Thymus (tissue), 14 donors: ENCODE results near the gene OR5H15. TPM values are rescaled to one million over a fixed set of nuclear protein-coding genes. Genes with fewer than 3 reads are reported as not detected.
"Not testable (repeated sequence)": the region's sequence is repeated elsewhere in the genome, so short reads cannot be mapped to it uniquely, and the experiment has no call there.

Experiments used
- DNase-seq, 9 donors: peaks; one replicate each; pipeline ENCODE4 v3.0.0-alpha.2; 2013; ENCODE audit warnings: low spot score in 9 of 9, low read depth in 6 of 9, missing footprints in 1 of 9
- H3K27ac ChIP-seq, 2 donors: one replicate each; pipeline ENCODE4 v1.5.1; 2013; ENCODE audit warnings: control low read depth in 1 of 2, low read depth in 1 of 2, low read length in 1 of 2, mild to moderate bottlenecking in 1 of 2, moderate library complexity in 1 of 2
- H3K27me3 ChIP-seq, 2 donors: one replicate each; pipeline ENCODE4 v1.5.1; 2013; ENCODE audit warnings: low read length in 1 of 2; ENCODE audit not compliant: control insufficient read depth in 2 of 2, insufficient read depth in 1 of 2
- H3K36me3 ChIP-seq, 2 donors: one replicate each; pipeline ENCODE4 v1.5.1; 2013; ENCODE audit warnings: low read length in 1 of 2, mild to moderate bottlenecking in 1 of 2, moderate library complexity in 1 of 2; ENCODE audit not compliant: control insufficient read depth in 2 of 2, insufficient read depth in 2 of 2
- H3K4me1 ChIP-seq, 2 donors: one replicate each; pipeline ENCODE4 v1.5.1; 2013; ENCODE audit warnings: low read length in 2 of 2; ENCODE audit not compliant: control insufficient read depth in 2 of 2, insufficient read depth in 2 of 2
- H3K4me3 ChIP-seq, 2 donors: one replicate each; pipeline ENCODE4 v1.5.1; 2013; ENCODE audit warnings: low read length in 2 of 2, control low read depth in 1 of 2, mild to moderate bottlenecking in 1 of 2
- H3K9me3 ChIP-seq, 2 donors: one replicate each; pipeline ENCODE4 v1.5.1; 2013; ENCODE audit warnings: low read length in 1 of 2, mild to moderate bottlenecking in 1 of 2; ENCODE audit not compliant: control insufficient read depth in 2 of 2, insufficient read depth in 1 of 2
- WGBS: extraction: QIAGEN DNeasy Blood & Tissue Kit; methylation state at CpG from one replicate; pipeline ENCODE4 v1.1.7; 2013; 5-methylcytosine and 5-hydroxymethylcytosine counted together
- long read RNA-seq, 10 donors: transcript quantifications; one replicate each; lab custom pipeline, GENCODE V29; 2026
- polyA plus RNA-seq: library from polyadenylated mRNA; stranded (reverse); fragments of 200-250 nt; gene quantifications from one replicate; pipeline ENCODE4 v1.2.3, GENCODE V29; 2013
- total RNA-seq: library from RNA; stranded (reverse); fragments of 120-200 nt; gene quantifications from one replicate; pipeline ENCODE4 v1.2.4, GENCODE V29; 2013
- donor health status: healthy.

The OR5H15 gene
- total RNA-seq (not detected), polyA plus RNA-seq (not detected)
- long read RNA-seq, donor 1 = 0 reads
- long read RNA-seq, donor 2 = 0 reads
- long read RNA-seq, donor 3 = 0 reads
- long read RNA-seq, donor 4 = 0 reads
- long read RNA-seq, donor 5 = 0 reads
- long read RNA-seq, donor 6 = 0 reads
- long read RNA-seq, donor 7 = 0 reads
- long read RNA-seq, donor 8 = 0 reads
- long read RNA-seq, donor 9 = 0 reads
- long read RNA-seq, donor 10 = 0 reads

- no peak for DNase-seq
- no peaks in the 10 kb centered on the region for H3K9me3 ChIP-seq
- H3K36me3 ChIP-seq = no peaks in the 10 kb centered on the region
- no peak within 1 kb of the TSS for H3K27ac ChIP-seq
- H3K27me3 ChIP-seq = no peaks in the 10 kb centered on the region
- no peak within 1 kb of the TSS for H3K4me3 ChIP-seq
- 98% methylated on average over 3 of the region's 3 CpGs for whole genome bisulfite sequencing
- H3K4me1 ChIP-seq = no peaks in the 10 kb centered on the region
These were observed at the start of gene OR5H15 for GRCh38 chr3:98166396-98166795. Gene OR5H15, plus strand, starts transcription at chr3:98166696. Its CDS starts 2,004 bp downstream, at chr3:98168700.

DNA sequence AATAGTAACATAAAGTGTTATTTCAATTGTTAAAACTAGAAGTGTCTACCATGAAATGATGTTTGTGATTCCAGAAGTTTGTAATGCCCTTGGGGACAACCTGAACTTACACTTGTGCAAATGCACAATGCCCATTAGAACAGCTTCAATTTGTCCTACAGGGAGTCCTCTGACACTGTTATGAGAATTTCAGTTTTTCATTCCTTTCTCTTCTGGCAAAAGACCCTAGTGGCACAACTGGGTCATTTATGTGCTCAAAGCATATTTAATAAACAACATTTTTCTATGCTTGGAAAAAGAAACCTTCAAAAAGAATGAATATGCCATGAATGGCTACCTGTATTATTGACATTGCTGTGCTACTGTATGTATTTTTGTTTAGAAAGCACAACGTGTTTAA, 36.1 kb upstream of the OR5H15 start, which contains the start of gene OR5H1:
Gene OR5H1 (plus strand): TSS at position 301 of the 400 bp plus-strand sequence. CDS start 1,977 bp downstream, outside the sequence.
- no peak within 1 kb of the TSS for H3K4me3 ChIP-seq
- no peak for DNase-seq
- no peaks in the 10 kb centered on the region for H3K36me3 ChIP-seq
- 87% methylated on average over 1 of the region's 1 CpG for WGBS
- no peaks in the 10 kb centered on the region for H3K9me3 ChIP-seq
- no peak within 1 kb of the TSS for H3K27ac ChIP-seq
- no peaks in the 10 kb centered on the region for H3K27me3 ChIP-seq
- no peaks in the 10 kb centered on the region for H3K4me1 ChIP-seq

- DNase-seq = no peak
- Histone ChIP-seq H3K27ac (no peak overlapping the region), H3K9me3 (no peaks in the 10 kb centered on the region), H3K36me3 (no peaks in the 10 kb centered on the region), H3K4me3 (no peak overlapping the region), H3K27me3 (no peaks in the 10 kb centered on the region), H3K4me1 (no peaks in the 10 kb centered on the region)
- 85% methylated on average over 3 of the region's 3 CpGs for WGBS
These were observed 29.9 kb upstream of the OR5H15 start for GRCh38 chr3:98136631-98137030.

GRCh38 chr3:98137826-98138557, 28.5 kb upstream of the OR5H15 start:
- WGBS = 91% methylated on average over 23 of the region's 23 CpGs

DNA sequence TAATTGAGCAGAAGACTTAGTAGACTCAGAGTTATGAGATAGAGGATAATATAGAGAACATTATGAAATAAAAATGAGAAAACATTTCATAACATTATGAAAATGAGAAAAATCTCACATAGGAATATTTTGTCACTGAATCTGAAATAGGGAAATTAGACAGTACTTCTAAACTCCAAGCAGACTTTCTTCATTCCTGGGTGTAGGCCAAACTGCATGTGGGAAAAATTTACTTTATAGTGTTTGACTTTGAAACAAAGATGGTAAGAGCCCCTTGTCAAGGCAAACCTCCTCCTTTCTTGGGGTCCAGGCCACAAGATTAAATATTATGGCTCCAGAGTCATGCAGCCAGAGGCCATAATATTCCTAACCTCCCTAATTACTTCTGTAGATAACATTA, 26.0 kb upstream of the OR5H15 start:
- H3K9me3 ChIP-seq = no peaks in the 10 kb centered on the region

More at GRCh38 chr3:98137826-98138557, 28.5 kb upstream of the OR5H15 start:
- H3K9me3 ChIP-seq, H3K4me3 ChIP-seq, H3K27ac ChIP-seq, H3K27me3 ChIP-seq, DNase-seq, H3K36me3 ChIP-seq, H3K4me1 ChIP-seq: not testable (repeated sequence)

GRCh38 chr3:98147179-98147578, 19.3 kb upstream of the OR5H15 start, which contains the start of gene OR5H14:
Gene OR5H14, plus strand, starts transcription at chr3:98147479. Its CDS starts 1,907 bp downstream, at chr3:98149386.
- WGBS = 95% methylated on average over 1 of the region's 1 CpG
- H3K36me3 ChIP-seq = no peaks in the 10 kb centered on the region

More for the DNA sequence above, 26.0 kb upstream of the OR5H15 start:
- DNase-seq = no peak
- Histone ChIP-seq H3K4me3 (no peak overlapping the region), H3K4me1 (no peaks in the 10 kb centered on the region), H3K27ac (no peak overlapping the region), H3K27me3 (no peaks in the 10 kb centered on the region), H3K36me3 (no peaks in the 10 kb centered on the region)

GRCh38 chr3:98148751-98149150, 17.7 kb upstream of the OR5H15 start:
- Histone ChIP-seq H3K9me3 (no peaks in the 10 kb centered on the region), H3K36me3 (no peaks in the 10 kb centered on the region), H3K4me1 (no peaks in the 10 kb centered on the region), H3K27ac (no peak overlapping the region), H3K4me3 (no peak overlapping the region), H3K27me3 (no peaks in the 10 kb centered on the region)
- 73% methylated on average over 3 of the region's 3 CpGs for WGBS
- DNase-seq = no peak

More at GRCh38 chr3:98147179-98147578, 19.3 kb upstream of the OR5H15 start, which contains the start of gene OR5H14:
- H3K4me1 ChIP-seq = no peaks in the 10 kb centered on the region
- no peak within 1 kb of the TSS for H3K27ac ChIP-seq
- no peaks in the 10 kb centered on the region for H3K9me3 ChIP-seq
- no peak for DNase-seq
- H3K4me3 ChIP-seq = no peak within 1 kb of the TSS
- H3K27me3 ChIP-seq = no peaks in the 10 kb centered on the region

GRCh38 chr3:98149456-98149855, 17.0 kb upstream of the OR5H15 start:
- H3K4me1 ChIP-seq, H3K9me3 ChIP-seq, H3K4me3 ChIP-seq, H3K27me3 ChIP-seq, DNase-seq, H3K27ac ChIP-seq, H3K36me3 ChIP-seq: not testable (repeated sequence)
- 90% methylated on average over 4 of the region's 4 CpGs for WGBS

GRCh38 chr3:98151241-98151640, 15.3 kb upstream of the OR5H15 start:
- Histone ChIP-seq H3K27me3 (no peaks in the 10 kb centered on the region), H3K27ac (no peak overlapping the region), H3K4me1 (no peaks in the 10 kb centered on the region), H3K36me3 (no peaks in the 10 kb centered on the region), H3K4me3 (no peak overlapping the region), H3K9me3 (no peaks in the 10 kb centered on the region)
- no peak for DNase-seq
- 94% methylated on average over 5 of the region's 5 CpGs for WGBS
